GM19438 (cell line): Measurements from ENCODE around the gene RABGAP1L.
"Not testable (repeated sequence)": the region's sequence is repeated elsewhere in the genome, so short reads cannot be mapped to it uniquely, and the experiment has no call there.

Experiments used
- ATAC-seq: cut with Tn5 transposase; IDR thresholded peaks from one replicate; pipeline ENCODE4 v1.9.1; 2021; ENCODE audit warnings: low read depth; ENCODE audit not compliant: unreplicated experiment

The RABGAP1L gene

DNA sequence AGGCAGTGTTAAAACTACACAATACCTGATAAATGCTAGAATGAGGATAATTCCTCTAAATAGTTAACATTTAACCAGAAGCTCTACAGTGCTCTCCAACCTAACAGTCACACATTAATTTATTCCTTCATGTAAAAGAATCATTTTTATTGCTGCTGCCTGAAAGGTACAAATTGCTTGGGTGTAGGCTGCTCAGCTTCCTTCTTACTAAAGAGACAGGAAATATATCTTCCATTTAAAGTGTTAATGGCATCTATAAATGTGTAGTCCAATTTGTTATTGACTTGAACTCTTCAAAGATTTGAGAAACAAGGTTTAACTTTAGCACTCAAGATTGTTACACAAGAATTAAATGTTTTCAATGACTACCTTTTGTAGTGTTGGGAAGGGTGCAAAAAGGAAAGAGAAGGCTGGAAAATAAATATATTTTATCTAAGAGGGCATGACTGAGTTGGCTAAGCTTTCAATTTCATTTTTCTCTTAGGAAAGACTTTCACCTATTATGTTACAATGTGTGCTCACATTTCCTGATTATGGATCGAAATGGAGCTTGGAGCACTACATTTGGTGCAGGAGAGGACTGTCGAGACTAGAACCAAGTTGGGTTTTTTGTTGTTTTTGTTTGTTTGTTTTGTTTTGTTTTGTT lies 734.9 kb downstream of the RABGAP1L start:
- ATAC-seq: no peak

DNA sequence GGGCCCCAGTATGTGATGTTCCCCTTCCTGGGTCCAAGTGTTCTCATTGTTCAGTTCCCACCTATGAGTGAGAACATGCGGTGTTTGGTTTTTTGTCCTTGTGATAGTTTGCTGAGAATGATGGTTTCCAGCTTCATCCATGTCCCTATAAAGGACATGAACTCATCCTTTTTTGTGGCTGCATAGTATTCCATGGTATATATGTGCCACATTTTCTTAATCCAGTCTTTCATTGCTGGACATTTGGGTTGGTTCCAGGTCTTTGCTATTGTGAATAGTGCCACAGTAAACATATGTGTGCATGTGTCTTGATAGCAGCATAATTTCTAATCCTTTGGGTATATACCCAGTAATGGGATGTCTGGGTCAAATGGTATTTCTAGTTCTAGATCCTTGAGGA lies 736.3 kb downstream of the RABGAP1L start:
- ATAC-seq: not testable (repeated sequence)

DNA sequence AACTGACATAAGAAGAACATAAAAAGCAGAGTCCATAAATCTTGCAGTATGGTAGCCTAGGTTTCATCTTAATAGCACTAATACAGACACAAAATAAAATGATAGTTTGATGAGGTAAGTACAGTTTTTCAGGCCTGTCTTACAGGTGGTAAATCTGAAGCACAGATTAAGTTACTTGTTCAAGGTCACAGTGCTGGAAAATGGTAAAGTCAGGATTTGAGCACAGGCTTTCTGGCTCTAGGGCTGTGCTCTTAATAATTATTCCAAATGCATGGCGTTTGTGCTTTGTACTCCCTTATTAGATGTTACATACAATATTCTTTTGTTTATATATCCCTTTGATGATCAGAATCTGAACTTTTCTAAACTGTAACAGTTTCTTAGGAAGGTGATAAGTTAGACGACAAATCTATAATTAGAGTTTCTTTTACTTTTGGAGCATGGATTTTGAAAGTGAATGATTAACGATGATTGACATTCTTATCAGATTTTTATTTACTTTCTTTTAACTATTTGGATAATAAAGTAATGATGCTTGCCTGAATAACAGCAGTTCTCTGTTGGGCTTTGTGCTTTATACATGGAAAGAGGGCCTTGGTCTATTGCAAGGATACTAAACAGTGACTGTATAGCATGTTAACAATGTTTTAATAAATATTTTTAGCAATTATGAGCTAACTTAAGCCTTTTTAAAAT lies 738.9 kb downstream of the RABGAP1L start:
- ATAC-seq: no peak

DNA sequence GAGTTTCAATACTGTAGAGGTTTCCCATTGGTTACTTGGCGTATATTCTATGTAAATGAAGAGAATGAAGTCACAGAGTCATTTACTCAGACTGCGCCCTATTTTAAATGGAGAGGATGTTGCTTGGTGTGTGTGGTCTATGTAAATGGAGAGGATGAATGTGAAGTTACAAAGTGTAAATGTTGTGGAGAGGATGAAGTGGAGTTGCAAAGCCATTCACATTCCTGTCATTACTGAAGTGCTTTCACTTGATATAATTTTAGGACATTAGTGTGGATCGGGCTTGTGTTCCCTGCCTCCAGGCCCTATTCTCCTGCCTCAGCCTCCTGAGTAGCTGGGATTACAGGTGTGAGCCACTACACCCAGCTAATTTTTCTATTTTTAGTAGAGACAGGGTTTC lies 741.0 kb downstream of the RABGAP1L start:
- no peak for ATAC-seq

DNA sequence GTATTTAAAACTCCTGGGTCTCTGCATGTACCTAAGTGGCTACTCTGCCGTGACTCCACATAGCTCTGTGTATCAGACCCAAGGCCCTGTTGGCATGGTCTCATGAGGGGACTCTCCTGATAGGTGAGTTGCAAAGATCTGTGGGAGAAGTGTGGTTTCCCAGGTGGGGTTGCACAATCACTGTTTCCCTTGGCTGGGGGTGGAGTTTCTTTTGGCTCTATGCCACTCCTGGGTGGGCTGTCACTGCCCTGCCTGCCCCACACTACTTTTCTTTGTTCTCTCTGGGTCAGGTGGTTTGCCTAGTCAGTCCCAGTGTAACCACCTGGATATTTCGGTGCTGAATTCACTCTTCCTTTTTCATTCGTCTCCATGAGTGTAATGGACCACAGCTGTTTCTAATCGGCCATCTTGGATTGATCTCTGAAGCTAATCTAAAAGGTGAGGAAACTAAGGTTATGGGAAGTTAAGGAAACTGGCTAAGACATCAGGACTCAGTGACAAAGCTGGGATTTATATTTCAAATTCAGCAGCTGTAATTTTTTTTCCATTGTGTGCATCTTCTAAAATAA lies 743.3 kb downstream of the RABGAP1L start:
- no peak for ATAC-seq

DNA sequence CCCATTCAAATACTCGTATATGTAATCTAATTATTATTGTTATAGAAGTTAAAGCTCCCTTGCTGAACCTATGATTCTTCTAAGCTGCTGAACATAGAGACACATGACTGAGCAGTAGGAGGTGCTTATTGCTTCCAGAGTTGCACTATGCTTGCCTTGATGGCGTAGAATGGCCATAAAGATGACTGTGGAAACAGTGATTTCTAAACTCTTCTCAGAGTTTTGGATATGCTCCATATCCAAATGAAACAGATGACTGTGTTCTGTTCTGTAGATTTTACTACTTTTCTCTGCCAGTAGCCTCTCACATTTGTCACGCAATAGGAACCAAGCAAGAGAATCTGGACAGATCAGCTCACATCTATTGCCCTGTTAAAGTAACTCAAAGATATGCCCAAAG lies 752.3 kb downstream of the RABGAP1L start:
- no peak for ATAC-seq

DNA sequence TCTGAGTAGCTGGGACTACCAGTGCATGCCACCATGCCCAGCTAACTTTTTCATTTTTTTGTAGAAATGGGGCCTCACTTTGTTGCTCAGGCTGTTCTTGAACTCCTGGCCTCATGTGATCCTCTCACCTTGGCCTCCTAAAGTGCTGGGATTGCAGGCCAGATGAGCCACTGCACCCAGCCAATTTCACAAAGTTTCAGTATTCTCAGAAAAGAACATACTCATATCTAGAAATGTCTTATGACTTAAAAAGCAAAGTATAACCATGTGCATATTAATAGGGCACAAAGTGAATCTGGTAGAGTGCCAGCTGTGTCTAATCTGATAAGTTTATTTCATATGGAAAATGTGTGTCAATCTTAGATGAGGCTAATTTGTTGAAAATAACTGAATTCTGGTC lies 752.9 kb downstream of the RABGAP1L start:
- no peak for ATAC-seq

DNA sequence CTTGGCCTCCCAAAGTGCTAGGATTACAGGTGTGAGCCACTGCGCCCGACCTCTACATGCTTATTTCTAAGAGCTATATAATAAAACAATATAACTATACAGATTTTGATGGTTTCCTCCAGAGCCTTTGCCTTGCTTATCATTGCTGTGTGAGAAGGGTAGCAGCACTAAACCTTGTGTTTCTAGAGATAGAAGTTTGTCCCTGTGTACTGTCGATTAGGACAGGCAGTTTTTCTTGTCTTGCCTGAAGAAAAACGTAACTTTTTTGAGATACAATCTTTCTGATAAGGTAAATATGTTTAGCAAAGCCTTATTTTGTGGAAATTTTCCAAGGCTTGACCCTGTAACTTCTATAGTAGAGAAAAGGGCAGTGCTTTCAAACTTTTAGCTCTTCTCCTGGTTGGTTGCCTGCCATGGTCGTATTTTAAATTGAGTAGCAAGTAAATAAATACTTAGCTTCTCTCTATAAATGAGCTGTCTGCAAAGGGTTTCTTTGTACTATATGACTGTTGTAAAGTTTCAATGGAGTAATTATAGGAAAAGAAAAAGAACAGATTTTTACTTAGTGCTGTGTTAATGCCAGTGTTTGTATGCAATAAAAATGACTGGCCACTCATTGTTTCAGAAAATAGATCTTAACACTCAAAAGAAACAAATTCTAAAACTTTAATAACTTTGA lies 754.0 kb downstream of the RABGAP1L start:
- ATAC-seq: no peak

DNA sequence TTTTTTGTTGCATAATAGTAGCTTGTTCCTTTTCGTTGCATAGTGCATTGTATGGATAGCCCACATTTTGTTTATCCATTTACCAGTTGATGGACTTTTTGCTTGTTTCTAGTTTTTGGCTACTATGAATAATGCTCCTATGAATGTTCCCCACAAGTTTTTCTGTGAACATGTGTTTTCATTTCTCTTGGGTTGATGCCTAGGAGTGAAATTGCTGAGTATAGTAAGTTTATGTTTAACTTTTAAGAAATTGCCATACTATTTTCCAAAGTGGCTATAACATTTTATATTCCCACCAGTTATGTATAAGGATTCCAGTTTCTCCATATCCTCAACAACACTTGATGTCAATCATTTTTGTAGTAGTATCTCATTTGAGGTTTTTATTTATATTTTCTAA lies 755.7 kb downstream of the RABGAP1L start:
- ATAC-seq: no peak

DNA sequence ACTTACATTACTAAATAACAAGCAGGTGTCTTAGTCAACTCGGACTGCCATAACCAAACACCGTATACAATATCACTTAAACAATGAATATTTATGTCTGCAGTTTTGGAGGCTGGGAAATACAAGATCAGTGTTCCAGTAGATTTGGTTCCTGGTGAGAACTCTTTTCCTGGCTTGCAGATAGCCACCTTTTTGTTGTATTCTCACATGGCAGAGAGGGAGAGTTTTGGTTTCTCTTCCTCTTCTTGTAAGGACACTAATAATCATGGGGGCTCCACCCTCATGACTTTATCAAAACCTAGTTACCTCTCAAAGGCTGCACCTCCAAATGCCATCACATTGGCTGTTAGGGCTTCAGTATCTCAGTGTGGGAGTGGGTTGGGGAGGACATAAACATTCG lies 757.5 kb downstream of the RABGAP1L start:
- no peak for ATAC-seq

DNA sequence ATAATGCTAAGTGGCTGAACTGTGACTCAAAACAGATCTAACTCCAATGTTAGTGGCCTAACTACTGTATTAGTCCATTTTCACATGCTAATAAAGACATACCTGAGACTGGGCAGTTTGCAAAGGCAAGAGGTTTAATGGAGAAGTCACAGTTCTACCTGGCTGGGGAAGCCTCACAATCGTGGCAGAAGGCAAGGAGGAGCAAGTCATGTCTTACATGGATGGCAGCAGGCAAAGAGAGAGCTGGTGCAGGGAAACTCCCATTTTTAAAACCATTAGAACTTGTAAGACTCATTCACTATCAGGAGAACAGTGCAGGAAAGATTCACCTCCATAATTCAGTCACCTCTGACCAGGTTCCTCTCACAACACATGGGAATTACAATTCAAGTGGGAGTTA lies 760.8 kb downstream of the RABGAP1L start:
- no peak for ATAC-seq

DNA sequence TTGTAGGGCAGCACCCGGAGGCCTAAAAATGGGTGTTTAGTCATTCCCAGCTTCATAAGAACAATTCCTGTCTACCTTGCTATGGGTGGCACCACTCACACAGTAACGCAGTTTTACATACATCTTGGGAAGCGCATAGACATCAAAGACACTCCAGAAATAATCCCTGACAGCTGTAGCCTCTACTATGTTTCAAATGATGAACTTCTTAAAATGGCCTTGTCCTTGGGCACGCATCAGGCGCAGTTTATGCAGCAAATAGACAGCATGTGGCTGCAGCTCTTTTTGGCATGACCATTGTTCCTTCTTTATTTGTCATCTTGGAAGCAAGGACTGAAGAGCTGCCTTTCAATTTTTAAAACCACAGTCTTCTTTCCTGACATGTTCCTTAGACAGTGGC lies 762.8 kb downstream of the RABGAP1L start:
- ATAC-seq: no peak

DNA sequence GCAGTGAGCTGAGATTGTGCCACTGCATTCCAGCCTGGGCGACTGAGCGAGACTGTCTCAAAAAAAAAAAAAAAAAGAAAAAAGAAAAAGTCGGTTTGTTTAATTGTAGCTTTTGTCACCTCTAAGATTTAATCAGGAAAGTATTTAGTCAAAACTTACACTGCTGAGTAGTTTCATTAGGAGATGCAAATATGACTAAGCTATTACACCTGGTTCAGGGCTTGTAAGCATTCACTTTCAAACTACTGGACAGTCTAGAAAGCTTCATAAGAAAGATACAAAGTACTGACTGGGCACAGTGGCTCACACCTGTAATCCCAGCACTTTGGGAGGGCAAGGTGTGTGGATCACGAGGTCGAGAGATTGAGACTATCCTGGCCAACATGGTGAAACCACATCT lies 764.5 kb downstream of the RABGAP1L start:
- ATAC-seq: no peak

DNA sequence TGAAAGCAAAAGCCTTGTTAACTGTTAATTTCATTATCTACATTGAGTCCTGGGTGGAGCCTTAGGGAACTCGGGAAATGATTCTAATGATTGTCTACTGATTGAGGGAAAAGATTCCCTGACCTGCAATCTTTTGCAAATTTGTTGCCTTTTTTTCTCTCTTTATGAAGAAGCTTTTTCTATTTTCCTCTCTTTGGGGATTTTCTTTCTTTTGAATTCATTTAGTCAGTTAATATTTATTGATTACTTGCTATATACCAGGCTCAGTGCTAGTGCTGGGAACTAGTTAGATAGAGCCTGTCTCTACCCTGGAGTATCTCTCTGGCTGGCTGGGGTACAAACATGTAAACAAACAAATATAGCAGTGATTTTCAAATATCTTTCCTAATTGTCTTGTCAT lies 769.2 kb downstream of the RABGAP1L start:
- ATAC-seq: no peak

DNA sequence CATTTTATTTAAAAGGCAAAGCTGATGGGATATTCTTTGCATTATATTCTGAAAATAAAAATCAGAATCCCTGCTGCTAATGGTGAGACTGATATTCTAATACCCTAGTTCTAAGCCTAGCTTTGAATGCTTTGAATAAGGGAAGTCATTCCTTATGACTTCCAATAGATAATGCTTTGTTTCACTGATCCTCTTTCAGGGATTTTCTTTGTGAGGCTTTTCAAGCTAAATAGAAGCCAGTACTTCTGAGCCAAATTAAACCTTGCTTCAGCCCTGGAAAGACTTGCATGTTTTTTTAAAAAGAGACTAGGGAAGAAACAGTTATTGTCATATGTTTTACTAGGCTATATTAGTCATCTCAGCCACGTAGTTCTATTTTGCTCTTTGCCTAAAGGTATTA lies 771.9 kb downstream of the RABGAP1L start:
- no peak for ATAC-seq

DNA sequence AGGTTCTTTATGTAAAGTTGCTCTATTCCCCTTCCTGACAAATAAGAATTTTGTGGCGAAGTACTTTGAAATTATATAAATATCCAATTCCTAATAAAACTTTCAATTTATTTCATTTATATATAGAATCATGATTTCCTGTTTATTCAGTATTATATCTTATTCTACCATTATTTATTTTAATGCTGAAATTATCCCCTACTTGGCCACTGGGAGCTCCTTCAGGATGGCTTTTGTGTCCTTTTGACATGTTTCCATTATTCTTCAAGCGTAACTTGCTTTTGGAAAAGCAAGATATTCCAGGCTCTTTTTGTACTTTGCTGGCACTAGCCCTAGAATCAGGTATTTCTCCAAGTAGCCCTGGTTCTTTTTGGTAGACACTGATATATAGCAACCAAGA lies 773.3 kb downstream of the RABGAP1L start:
- no peak for ATAC-seq

DNA sequence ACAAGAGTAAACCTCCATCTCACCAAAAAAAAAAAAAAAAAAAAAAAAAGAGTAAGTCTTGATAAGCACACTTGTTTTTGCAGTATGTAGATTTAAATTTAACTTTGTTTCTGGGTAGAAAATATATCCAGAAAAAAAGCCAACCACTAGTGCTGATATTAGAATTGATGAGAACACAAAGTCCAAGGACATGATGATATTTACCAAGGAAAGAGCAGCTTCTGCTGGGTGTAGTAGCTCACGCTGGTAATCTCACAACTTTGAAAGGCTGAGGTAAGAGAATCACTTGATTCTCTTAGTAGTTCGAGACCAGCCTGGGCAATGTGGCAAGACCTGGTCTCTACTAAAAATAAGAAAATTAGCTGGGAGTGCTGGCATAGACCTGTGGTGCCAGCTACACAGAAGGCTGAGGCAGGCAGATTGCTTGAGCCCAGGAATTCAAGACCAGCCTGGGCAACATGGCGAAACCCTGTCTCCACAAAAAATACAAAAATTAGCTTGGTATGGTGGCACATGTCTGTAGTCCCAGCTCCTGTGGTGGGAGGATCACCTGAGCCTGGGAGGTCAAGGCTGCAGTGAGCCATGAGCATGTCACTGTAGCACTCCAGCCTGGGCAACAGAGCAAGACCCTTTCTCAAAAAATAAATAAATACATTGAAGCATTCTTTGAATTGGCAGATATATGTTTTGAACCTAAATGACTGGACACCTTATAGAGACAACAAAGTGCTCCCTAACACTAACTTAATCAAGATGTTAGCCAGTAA lies 776.8 kb downstream of the RABGAP1L start:
- no peak for ATAC-seq

DNA sequence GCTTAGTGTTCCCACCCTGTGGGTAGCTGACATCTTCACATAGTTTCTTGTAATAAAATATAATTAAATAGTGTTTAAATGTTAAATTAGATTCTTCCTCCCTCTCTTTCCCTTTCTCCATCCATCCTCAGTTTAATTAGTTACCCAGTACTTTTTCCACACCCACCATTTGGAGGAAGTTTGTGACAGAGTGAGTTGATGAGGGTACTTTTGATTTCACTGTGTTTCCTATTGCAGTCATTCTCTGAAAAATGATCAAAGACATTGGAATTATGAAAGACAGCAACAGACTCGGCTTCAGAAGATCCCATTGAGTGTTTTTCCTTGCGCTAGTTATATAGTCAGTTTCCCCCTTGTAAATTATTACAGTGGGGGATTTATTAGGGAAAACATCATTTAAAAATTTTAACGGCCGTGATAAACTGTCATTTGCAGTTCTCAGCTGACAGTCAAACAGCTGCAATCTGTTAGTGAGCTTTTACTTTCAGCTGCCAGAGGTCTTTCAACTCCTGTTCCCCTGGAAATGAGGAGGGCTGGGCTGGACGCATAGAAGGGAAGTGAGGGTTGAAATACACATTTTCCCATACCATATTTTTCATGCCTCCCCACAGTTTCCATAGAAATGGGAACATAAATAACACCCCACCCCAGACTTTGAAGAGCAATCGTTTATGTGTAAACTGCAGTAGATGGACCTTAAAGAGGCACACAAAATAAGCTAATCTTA lies 779.1 kb downstream of the RABGAP1L start:
- no peak for ATAC-seq

DNA sequence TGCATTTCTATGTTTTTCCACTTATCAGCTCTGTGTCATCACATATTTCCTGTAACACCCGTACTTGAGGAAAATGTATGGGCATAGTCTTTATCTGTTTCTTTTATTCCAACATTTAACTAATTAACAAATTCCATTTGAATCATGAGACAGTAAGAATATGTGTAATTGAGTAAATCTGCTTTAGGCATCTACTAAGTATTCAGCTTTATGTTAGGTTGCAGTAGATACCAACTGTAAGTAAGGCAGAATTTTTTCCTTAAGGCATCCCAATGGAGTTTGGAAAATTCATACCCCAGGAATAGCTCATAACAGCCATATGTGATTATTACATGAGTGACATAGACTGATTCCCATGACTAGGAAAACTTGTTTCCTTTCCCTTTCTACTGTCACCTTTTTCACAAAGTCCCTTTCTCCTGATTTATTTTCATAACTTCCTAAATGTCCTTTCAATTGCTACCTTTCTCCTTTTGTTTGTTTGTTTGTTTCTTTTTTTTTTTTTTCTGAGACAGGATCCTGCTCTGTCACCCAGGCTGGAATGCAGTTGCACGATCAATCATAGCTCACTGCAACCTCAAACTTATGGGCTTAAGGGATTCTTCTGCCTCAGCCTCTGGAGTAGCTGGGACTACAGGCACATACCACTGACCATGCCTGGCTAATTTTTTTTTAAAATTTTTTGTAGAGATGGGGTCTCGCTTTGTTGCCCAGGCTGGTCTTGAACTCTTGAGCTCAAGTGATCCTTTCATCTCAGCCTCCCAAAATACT lies 780.6 kb downstream of the RABGAP1L start:
- no peak for ATAC-seq
